Measurements from ENCODE around the gene LYPD6B.

Gene LYPD6B

DNA sequence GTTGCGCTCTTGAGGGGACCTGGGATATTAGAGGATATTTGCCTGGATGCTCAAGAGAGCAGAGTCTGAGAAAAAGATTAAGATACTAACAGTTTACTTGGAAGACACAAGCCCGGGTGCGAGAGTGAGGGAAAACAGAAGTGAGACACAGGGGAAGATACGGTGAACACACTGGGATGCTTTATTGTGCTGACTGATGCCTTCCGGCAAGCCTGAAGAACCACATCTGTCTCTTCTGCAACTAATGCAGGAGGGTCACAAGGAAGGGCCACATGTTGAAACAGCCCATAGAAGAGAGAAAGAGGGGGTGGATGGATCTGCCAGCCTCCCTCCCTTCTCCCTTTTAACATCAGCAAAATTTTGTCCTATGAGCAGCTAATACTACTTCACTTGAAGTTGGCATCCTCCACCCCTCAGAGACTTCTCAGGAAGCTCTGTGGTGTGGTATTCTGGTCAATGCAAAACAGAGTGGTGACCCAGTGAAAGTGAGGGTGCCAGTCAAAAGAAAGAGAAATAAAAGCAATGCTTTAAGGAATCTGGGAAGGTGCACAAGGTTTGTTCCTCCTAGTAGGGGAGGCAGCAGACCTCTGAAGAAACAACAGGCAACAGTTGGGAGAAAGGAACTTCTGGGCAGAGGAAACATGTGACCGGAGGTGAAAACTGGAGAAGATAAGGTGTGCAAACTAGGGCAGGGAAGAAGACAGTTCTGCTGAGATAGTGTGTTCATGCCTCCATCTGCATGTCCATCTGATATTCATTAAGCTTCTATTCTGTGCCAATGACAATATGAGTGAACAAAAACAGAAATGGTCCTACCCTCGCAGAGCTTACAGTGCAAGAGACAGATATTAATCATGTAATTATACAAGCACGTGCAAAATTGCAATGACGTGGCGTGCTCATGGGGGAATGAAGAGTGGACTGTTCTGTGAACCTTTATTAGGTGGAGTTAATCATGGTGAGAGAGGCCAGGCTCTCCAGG, 107.1 kb downstream of the LYPD6B start:
- Histone ChIP-seq H3K4me1 (no peaks in the 10 kb centered on the region), H2AFZ (no peak overlapping the region), H3K9ac (no peak overlapping the region), H3K27me3 (ENCODE audit: control insufficient read depth, insufficient read depth, low read length) (no peaks in the 10 kb centered on the region), H3K27ac (no peak overlapping the region), H3K36me3 (ENCODE audit: control insufficient read depth, insufficient read depth, low read length) (no peaks in the 10 kb centered on the region), H3K4me2 (ENCODE audit: low read length) (no peak overlapping the region), H3K9me3 (ENCODE audit: control insufficient read depth, low read length) (no peaks in the 10 kb centered on the region), H3K79me2 (no peaks in the 10 kb centered on the region), H3K4me3 (ENCODE audit: low read depth, low read length) (no peak overlapping the region)
- TF ChIP-seq CTCF (IDR thresholded peaks at IDR 0.05), result no peak

DNA sequence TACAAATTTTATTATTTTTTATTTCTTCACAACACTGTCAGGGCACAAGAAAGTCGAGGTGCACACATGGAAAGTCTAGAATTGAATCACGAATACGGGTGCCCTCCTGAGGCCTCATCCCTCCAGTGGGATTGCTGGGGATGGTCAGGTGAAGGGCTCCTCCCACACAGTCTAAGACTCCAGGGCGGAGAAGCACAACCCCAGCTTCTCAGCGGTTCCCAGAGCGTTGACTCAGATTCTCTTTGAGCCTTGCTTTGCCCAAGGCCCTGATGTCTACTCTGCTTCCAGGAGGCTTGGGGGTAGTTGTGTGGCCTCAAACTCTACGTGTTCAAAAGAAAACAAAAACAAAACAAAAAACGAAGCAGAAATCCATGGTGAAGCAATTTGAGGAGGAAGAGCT, 108.4 kb downstream of the LYPD6B start:
- Histone ChIP-seq H3K9me3 (ENCODE audit: control insufficient read depth, low read length) (no peaks in the 10 kb centered on the region), H3K4me3 (ENCODE audit: low read depth, low read length) (no peak overlapping the region), H3K4me2 (ENCODE audit: low read length) (no peak overlapping the region), H2AFZ (no peak overlapping the region), H3K27ac (no peak overlapping the region), H3K27me3 (ENCODE audit: control insufficient read depth, insufficient read depth, low read length) (no peaks in the 10 kb centered on the region), H3K9ac (no peak overlapping the region), H3K79me2 (no peaks in the 10 kb centered on the region), H3K36me3 (ENCODE audit: control insufficient read depth, insufficient read depth, low read length) (no peaks in the 10 kb centered on the region), H3K4me1 (no peaks in the 10 kb centered on the region)
- TF ChIP-seq CTCF (IDR thresholded peaks at IDR 0.05), result no peak

GRCh38 chr2:149148194-149149006, 109.9 kb downstream of the LYPD6B start:
- no peak for TF ChIP-seq CTCF (IDR thresholded peaks at IDR 0.05)
- Histone ChIP-seq H3K36me3 (ENCODE audit: control insufficient read depth, insufficient read depth, low read length) (no peaks in the 10 kb centered on the region), H3K9me3 (ENCODE audit: control insufficient read depth, low read length) (no peaks in the 10 kb centered on the region), H3K4me2 (ENCODE audit: low read length) (no peak overlapping the region), H3K79me2 (no peaks in the 10 kb centered on the region), H2AFZ (no peak overlapping the region), H3K9ac (no peak overlapping the region), H3K27me3 (ENCODE audit: control insufficient read depth, insufficient read depth, low read length) (no peaks in the 10 kb centered on the region), H3K4me3 (ENCODE audit: low read depth, low read length) (no peak overlapping the region), H3K27ac (no peak overlapping the region), H3K4me1 (no peaks in the 10 kb centered on the region)

DNA sequence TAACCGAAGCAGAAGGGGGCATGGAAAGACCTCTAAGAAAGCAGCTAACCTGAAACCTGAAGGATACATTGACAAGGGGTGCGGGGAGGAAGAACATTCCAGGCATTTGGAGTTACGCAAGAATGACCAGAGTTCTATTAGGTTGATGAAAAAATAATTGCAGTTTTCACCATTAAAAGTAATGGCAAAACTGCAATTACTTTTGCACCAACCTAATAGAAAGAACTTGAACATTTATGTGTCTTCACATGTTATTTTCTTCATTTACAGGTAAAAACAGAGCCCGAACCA, 110.5 kb downstream of the LYPD6B start:
- Histone ChIP-seq H2AFZ (no peak overlapping the region), H3K4me2 (ENCODE audit: low read length) (no peak overlapping the region), H3K9ac (no peak overlapping the region), H3K4me3 (ENCODE audit: low read depth, low read length) (no peak overlapping the region), H3K79me2 (no peaks in the 10 kb centered on the region), H3K36me3 (ENCODE audit: control insufficient read depth, insufficient read depth, low read length) (no peaks in the 10 kb centered on the region), H3K27ac (no peak overlapping the region), H3K27me3 (ENCODE audit: control insufficient read depth, insufficient read depth, low read length) (no peaks in the 10 kb centered on the region), H3K9me3 (ENCODE audit: control insufficient read depth, low read length) (no peaks in the 10 kb centered on the region), H3K4me1 (no peaks in the 10 kb centered on the region)
- no peak for TF ChIP-seq CTCF (IDR thresholded peaks at IDR 0.05)
